ENCODE results near the gene CCSER1. TPM values are rescaled to one million over a fixed set of nuclear protein-coding genes. Genes with fewer than 3 reads are reported as not detected.
A peak's percentile ranks its signal among the peaks of the same experiment; 100 is the strongest.

The CCSER1 gene
- total and polyA plus RNA-seq, 2 of the 8 experiments (the other 6 are each of a cell fraction or from before 2014, with no cell fraction given) = 0.26 to 0.84 TPM

GRCh38 chr4:91636083-91636482 is 1508.9 kb downstream of the CCSER1 start:
- no peak for DNase-seq (ENCODE audit: low read depth in 1 of 2, low spot score in 2 of 2)
- no peak overlapping the region for H3K4me2 ChIP-seq (ENCODE audit: insufficient read depth in 1 of 2, low read depth in 2 of 2, low read length in 2 of 2)
- no peak for TF ChIP-seq MAX (IDR thresholded peaks at IDR 0.05)
- no peak for TF ChIP-seq BCL11A (IDR thresholded peaks at IDR 0.05; ENCODE audit: low read depth in 2 of 2, low read length in 2 of 2)
- TF ChIP-seq RAD21 (IDR thresholded peaks at IDR 0.05 in 1 of 2, conservative IDR thresholded peaks at IDR 0.05 in 1 of 2; ENCODE audit: low read depth in 2 of 2, low read length in 2 of 2) = peak in 1 of 2 experiments; percentile 22; a peak in 1 of 4 replicates
- no peak for TF ChIP-seq CBX8 (IDR thresholded peaks at IDR 0.05; ENCODE audit: borderline replicate concordance, low read depth, low read length)
- TF ChIP-seq RBBP5 (IDR thresholded peaks at IDR 0.05; ENCODE audit: borderline replicate concordance, low read depth, low read length) = no peak

More at GRCh38 chr4:91636083-91636482, 1508.9 kb downstream of the CCSER1 start:
- H3K14ac ChIP-seq (ENCODE audit: insufficient read length) = no peak overlapping the region
- 0 out of 2 replicates have a peak overlapping the region, but pooled peaks have one; percentile 14 for H2AFZ ChIP-seq (ENCODE audit: low read length)
- H2BK20ac ChIP-seq (ENCODE audit: low read length) = no peak overlapping the region
- H3K27me3 ChIP-seq (replicated peaks in 1 of 4; ENCODE audit: control insufficient read depth in 3 of 4, extremely low read depth in 1 of 4, insufficient read depth in 3 of 4, low read length in 3 of 4) = no peaks in the 10 kb centered on the region
- H3K36me3 ChIP-seq (ENCODE audit: control insufficient read depth in 2 of 4, insufficient read depth in 4 of 4, low read length in 3 of 4) = no peaks in the 10 kb centered on the region
- no peak overlapping the region for H3K27ac ChIP-seq (ENCODE audit: low read depth, low read length)
- H4K8ac ChIP-seq (ENCODE audit: extremely low read depth, insufficient read depth, low read length) = no peak overlapping the region
- H3K9me3 ChIP-seq (ENCODE audit: insufficient read depth in 2 of 2, low read depth in 1 of 2, low read length in 1 of 2) = no peaks in the 10 kb centered on the region
- H3K4me3 ChIP-seq (ENCODE audit: extremely low read depth in 1 of 4, insufficient read depth in 2 of 4, low read depth in 3 of 4, low read length in 4 of 4) = no peak overlapping the region
- H3K79me1 ChIP-seq (ENCODE audit: low read depth, low read length) = no peaks in the 10 kb centered on the region
- no peaks in the 10 kb centered on the region for H4K20me1 ChIP-seq (replicated peaks in 1 of 2; ENCODE audit: control insufficient read depth in 1 of 2, insufficient read depth in 2 of 2, low read length in 2 of 2)
- ChIA-PET POLR2A (ENCODE audit: partially characterized antibody) (interaction anchor here (0.9 kb wide), 1 partner anchor 11 kb away, joined by 3 read pairs; no protein-coding TSS in a partner anchor), CTCF (ENCODE audit: partially characterized antibody) (interaction anchor here (1.6 kb wide), 1 partner anchor 21 kb away, joined by 3 read pairs; no protein-coding TSS in a partner anchor)
- H3K4me1 ChIP-seq (replicated peaks in 1 of 4; ENCODE audit: control insufficient read depth in 3 of 4, insufficient read depth in 4 of 4, low read length in 3 of 4) = no peaks in the 10 kb centered on the region
- H2AK5ac ChIP-seq (ENCODE audit: low read depth, low read length) = no peak overlapping the region
- no peak overlapping the region for H3K4ac ChIP-seq (replicated peaks; ENCODE audit: insufficient read length, low read depth, low read length)
- peak; percentile 68 for FAIRE-seq
- no peak overlapping the region for H2BK120ac ChIP-seq (replicated peaks; ENCODE audit: low read depth, low read length)
- no peak overlapping the region for H3K18ac ChIP-seq (ENCODE audit: extremely low read depth, low read length)
- no peak overlapping the region for H3K23ac ChIP-seq (ENCODE audit: insufficient read length)
- H3K79me2 ChIP-seq (ENCODE audit: control insufficient read depth in 1 of 2, insufficient read depth in 2 of 2, low read length in 2 of 2) = no peaks in the 10 kb centered on the region
- no peaks in the 10 kb centered on the region for H3K23me2 ChIP-seq (ENCODE audit: low read depth, low read length)
- H2BK12ac ChIP-seq (ENCODE audit: low read depth, low read length) = no peak overlapping the region
- no peak overlapping the region for H3K56ac ChIP-seq (replicated peaks; ENCODE audit: insufficient read length, low read depth, low read length)
- no peak overlapping the region for H4K91ac ChIP-seq (replicated peaks; ENCODE audit: insufficient read length, low read length)
- H2BK15ac ChIP-seq (ENCODE audit: low read length) = no peak overlapping the region
- no peak overlapping the region for H4K5ac ChIP-seq (ENCODE audit: insufficient read length, low read depth, low read length)
- WGBS, 2 experiments (ENCODE audit: extremely low coverage in 1 of 2, insufficient coverage in 1 of 2, insufficient read length in 1 of 2, insufficient replicate concordance in 2 of 2, low coverage in 1 of 2, low lambda C conversion rate in 2 of 2, missing lambda C conversion rate in 1 of 2) = 68% methylated on average over 4 of the region's 4 CpGs; no CpG with 5 or more reads in 1 of the 2 experiments
- H2BK5ac ChIP-seq (ENCODE audit: low read depth, low read length) = no peak overlapping the region
- no peak overlapping the region for H3K9ac ChIP-seq (replicated peaks in 1 of 4; ENCODE audit: extremely low read depth in 1 of 4, low read depth in 3 of 4, low read length in 3 of 4)
